Measurements from ENCODE around the gene AJM1.
"Not testable (repeated sequence)": the region's sequence is repeated elsewhere in the genome, so short reads cannot be mapped to it uniquely, and the experiment has no call there.

DNA sequence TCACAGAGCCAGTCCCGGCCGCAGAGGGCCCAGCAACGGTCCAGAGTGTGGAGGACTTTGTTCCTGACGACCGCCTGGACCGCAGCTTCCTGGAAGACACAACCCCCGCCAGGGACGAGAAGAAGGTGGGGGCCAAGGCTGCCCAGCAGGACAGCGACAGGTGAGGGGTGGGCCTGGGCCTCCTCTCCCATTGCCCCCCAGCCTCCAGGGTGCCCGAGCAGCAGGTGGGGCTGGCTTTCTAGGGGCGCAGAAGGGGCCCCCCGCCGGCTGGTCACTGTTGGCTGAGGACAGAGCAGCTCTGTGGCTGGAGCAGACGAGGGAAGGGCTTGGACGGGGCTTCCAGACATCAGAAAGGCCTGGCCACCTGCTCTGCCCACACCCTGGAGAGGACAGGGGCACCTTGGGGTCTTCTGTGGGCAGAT lies 4.4 kb upstream of the AJM1 start:
- TF ChIP-seq, protein P1, sequence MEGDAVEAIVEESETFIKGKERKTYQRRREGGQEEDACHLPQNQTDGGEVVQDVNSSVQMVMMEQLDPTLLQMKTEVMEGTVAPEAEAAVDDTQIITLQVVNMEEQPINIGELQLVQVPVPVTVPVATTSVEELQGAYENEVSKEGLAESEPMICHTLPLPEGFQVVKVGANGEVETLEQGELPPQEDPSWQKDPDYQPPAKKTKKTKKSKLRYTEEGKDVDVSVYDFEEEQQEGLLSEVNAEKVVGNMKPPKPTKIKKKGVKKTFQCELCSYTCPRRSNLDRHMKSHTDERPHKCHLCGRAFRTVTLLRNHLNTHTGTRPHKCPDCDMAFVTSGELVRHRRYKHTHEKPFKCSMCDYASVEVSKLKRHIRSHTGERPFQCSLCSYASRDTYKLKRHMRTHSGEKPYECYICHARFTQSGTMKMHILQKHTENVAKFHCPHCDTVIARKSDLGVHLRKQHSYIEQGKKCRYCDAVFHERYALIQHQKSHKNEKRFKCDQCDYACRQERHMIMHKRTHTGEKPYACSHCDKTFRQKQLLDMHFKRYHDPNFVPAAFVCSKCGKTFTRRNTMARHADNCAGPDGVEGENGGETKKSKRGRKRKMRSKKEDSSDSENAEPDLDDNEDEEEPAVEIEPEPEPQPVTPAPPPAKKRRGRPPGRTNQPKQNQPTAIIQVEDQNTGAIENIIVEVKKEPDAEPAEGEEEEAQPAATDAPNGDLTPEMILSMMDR (IDR thresholded peaks at IDR 0.05; ENCODE audit: low read depth, low read length, poor library complexity, severe bottlenecking): not testable (repeated sequence)
- TF ChIP-seq EZH2phosphoT487 (IDR thresholded peaks at IDR 0.05; ENCODE audit: borderline replicate concordance, low read length): not testable (repeated sequence)
